Neural progenitor cell (in vitro differentiated cells): ENCODE data around the gene CDCA7. TPM values are rescaled to one million over a fixed set of nuclear protein-coding genes. Genes with fewer than 3 reads are reported as not detected.

Source experiments
- DNase-seq: peaks from one replicate; pipeline ENCODE4 v3.0.0-alpha.2; 2016; ENCODE audit warnings: low spot score
- H2AFZ ChIP-seq: fragments of 200-600 bp; sonication (generic); replicated peaks from 2 replicates; pipeline ENCODE4 v1.6.1; 2016; ENCODE audit warnings: antibody characterized with exemption
- H3F3A ChIP-seq: fragments of 200-600 bp; sonication (generic); 2 replicates; pipeline ENCODE4 v1.6.1; 2016; ENCODE audit warnings: antibody characterized with exemption, low read depth
- H3K27ac ChIP-seq: fragments of 200-600 bp; sonication (generic); 2 replicates; pipeline ENCODE4 v1.5.1; 2016; ENCODE audit warnings: mild to moderate bottlenecking
- H3K27me3 ChIP-seq: fragments of 200-600 bp; sonication (generic); 2 replicates; pipeline ENCODE4 v1.6.1; 2016; ENCODE audit warnings: mild to moderate bottlenecking, moderate library complexity
- H3K36me3 ChIP-seq: fragments of 200-600 bp; sonication (generic); 2 replicates; pipeline ENCODE4 v1.5.1; 2016
- H3K4me1 ChIP-seq: fragments of 200-600 bp; sonication (generic); 2 replicates; pipeline ENCODE4 v1.6.1; 2016; ENCODE audit warnings: mixed run types
- H3K4me2 ChIP-seq: fragments of 200-600 bp; sonication (generic); 2 replicates; pipeline ENCODE4 v1.6.1; 2016
- H3K4me3 ChIP-seq: fragments of 200-600 bp; sonication (generic); 2 replicates; pipeline ENCODE4 v1.5.1; 2016
- H3K79me2 ChIP-seq: fragments of 200-600 bp; sonication (generic); 2 replicates; pipeline ENCODE4 v1.6.1; 2016; ENCODE audit warnings: low read depth
- H3K9ac ChIP-seq: fragments of 200-600 bp; sonication (generic); 2 replicates; pipeline ENCODE4 v1.6.1; 2016
- H3K9me3 ChIP-seq: fragments of 200-600 bp; sonication (generic); 2 replicates; pipeline ENCODE4 v1.5.1; 2016; ENCODE audit warnings: low read depth
- H4K20me1 ChIP-seq: fragments of 200-600 bp; sonication (generic); 2 replicates; pipeline ENCODE4 v1.6.1; 2016; ENCODE audit warnings: low read depth
- H3K27ac Mint-ChIP-seq: 3 replicates; pipeline ENCODE4 v1.8.0; 2021; ENCODE audit warnings: mixed read lengths
- H3K27me3 Mint-ChIP-seq: 2 replicates; pipeline ENCODE4 v1.8.0; 2022; ENCODE audit warnings: low read depth, mild to moderate bottlenecking, inconsistent platforms, moderate library complexity, mixed read lengths; ENCODE audit not compliant: insufficient read depth
- H3K36me3 Mint-ChIP-seq: 3 replicates; pipeline ENCODE4 v1.8.0; 2021; ENCODE audit warnings: mixed read lengths
- H3K4me1 Mint-ChIP-seq: 3 replicates; pipeline ENCODE4 v1.8.0; 2021; ENCODE audit warnings: mixed read lengths
- H3K4me3 Mint-ChIP-seq: 3 replicates; pipeline ENCODE4 v1.8.0; 2021; ENCODE audit warnings: mild to moderate bottlenecking, moderate library complexity, mixed read lengths
- H3K9me3 Mint-ChIP-seq: 3 replicates; pipeline ENCODE4 v1.8.0; 2020; ENCODE audit warnings: mixed read lengths
- EZH2 ChIP-seq: fragments of 200-600 bp; sonication (generic); IDR thresholded peaks from 2 replicates; pipeline ENCODE4 v1.6.1; 2017; ENCODE audit warnings: antibody characterized with exemption, mild to moderate bottlenecking, moderate library complexity
- EZH2phosphoT487 ChIP-seq: fragments of 200-600 bp; sonication (generic); IDR thresholded peaks from 2 replicates; pipeline ENCODE4 v1.6.1; 2017; ENCODE audit warnings: antibody characterized with exemption
- total RNA-seq: library from RNA; depleted of rRNA; stranded (reverse); fragments of >200 nt; gene quantifications from 2 replicates; pipeline ENCODE4 v1.2.3, GENCODE V29; 2015; ENCODE audit warnings: low replicate concordance
- TF ChIP-seq, protein P1 (sequence below): fragments of 200-600 bp; sonication (generic); IDR thresholded peaks from 2 replicates; pipeline ENCODE4 v1.5.1; 2017; ENCODE audit warnings: antibody characterized with exemption, mild to moderate bottlenecking

CDCA7 gene
- total RNA-seq, 1 donor from 2014 or later: 31.4 TPM

DNA sequence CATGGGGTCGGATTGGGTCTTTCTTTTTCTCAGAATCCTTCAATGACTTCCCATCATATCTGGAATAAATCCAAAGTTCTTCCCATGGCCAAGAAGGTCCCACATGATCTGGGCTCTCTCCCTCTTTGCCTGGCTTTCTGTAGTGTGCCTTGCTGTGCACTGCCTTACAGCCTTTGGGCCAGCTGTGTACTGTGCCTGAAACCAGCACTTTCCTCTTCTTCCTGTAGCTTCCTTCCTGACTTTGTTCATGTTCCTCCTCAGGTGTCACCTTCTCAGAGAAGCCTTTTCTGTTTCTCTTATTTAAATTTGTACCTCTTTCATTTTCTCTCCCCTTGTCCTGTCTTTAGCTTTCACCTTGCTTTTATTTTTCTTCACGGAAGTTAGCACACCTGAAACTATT is 4.3 kb upstream of the CDCA7 start:
- no peak overlapping the region for H3K4me3 ChIP-seq

DNA sequence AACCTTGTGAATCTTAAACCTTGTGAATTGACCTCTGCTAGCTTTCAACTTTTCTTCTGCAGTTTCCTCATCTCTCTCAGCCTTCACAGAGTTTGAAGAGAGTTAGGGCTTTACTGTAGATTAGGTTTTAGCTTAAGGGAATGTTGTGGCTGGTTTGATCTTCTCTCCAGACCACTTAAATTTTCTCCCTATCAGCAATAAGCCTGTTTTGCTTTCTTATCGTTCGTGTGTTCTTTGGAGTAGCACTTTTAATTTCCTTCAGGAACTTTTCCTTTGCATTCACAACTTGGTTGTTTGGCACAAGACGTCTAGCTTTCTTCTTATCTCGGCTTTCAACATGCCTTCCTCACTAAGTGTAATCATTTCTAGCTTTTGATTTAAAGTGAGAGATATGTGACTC is 2.8 kb upstream of the CDCA7 start:
- no peak overlapping the region for H3K9ac ChIP-seq
- no peak overlapping the region for H2AFZ ChIP-seq
- peaks cover 23% of the 10 kb centered on the region for H3K4me1 ChIP-seq
- H4K20me1 ChIP-seq: peaks cover 13% of the 10 kb centered on the region
- peaks cover 20% of the 10 kb centered on the region for H3K79me2 ChIP-seq
- H3K9me3 ChIP-seq: no peaks in the 10 kb centered on the region
- peaks cover 2% of the 10 kb centered on the region for H3K9me3 Mint-ChIP-seq
- no peak overlapping the region for H3K4me2 ChIP-seq
- no peak for TF ChIP-seq EZH2phosphoT487
- TF ChIP-seq, protein P1, sequence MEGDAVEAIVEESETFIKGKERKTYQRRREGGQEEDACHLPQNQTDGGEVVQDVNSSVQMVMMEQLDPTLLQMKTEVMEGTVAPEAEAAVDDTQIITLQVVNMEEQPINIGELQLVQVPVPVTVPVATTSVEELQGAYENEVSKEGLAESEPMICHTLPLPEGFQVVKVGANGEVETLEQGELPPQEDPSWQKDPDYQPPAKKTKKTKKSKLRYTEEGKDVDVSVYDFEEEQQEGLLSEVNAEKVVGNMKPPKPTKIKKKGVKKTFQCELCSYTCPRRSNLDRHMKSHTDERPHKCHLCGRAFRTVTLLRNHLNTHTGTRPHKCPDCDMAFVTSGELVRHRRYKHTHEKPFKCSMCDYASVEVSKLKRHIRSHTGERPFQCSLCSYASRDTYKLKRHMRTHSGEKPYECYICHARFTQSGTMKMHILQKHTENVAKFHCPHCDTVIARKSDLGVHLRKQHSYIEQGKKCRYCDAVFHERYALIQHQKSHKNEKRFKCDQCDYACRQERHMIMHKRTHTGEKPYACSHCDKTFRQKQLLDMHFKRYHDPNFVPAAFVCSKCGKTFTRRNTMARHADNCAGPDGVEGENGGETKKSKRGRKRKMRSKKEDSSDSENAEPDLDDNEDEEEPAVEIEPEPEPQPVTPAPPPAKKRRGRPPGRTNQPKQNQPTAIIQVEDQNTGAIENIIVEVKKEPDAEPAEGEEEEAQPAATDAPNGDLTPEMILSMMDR: no peak
- no peak for TF ChIP-seq EZH2
- H3K27me3 ChIP-seq: peaks cover 11% of the 10 kb centered on the region
- H3F3A ChIP-seq: peaks cover 11% of the 10 kb centered on the region
- H3K27ac ChIP-seq: no peak overlapping the region
- DNase-seq: no peak
- H3K27me3 Mint-ChIP-seq: peaks cover 2% of the 10 kb centered on the region
- no peak overlapping the region for H3K4me3 ChIP-seq
- H3K27ac Mint-ChIP-seq: no peak overlapping the region
- H3K4me3 Mint-ChIP-seq: no peak overlapping the region
- peaks cover 25% of the 10 kb centered on the region for H3K4me1 Mint-ChIP-seq
- peaks cover 2% of the 10 kb centered on the region for H3K36me3 Mint-ChIP-seq
- H3K36me3 ChIP-seq: no peaks in the 10 kb centered on the region

More for the DNA sequence above, 4.3 kb upstream of the CDCA7 start:
- Mint-ChIP-seq H3K4me3 (no peak overlapping the region), H3K27ac (no peak overlapping the region), H3K36me3 (peaks cover 4% of the 10 kb centered on the region), H3K9me3 (peaks cover 10% of the 10 kb centered on the region), H3K4me1 (peaks cover 12% of the 10 kb centered on the region), H3K27me3 (peaks cover 2% of the 10 kb centered on the region)
- Histone ChIP-seq H3K27ac (no peak overlapping the region), H3K79me2 (peaks cover 5% of the 10 kb centered on the region), H3K9me3 (no peaks in the 10 kb centered on the region), H3K27me3 (peaks cover 11% of the 10 kb centered on the region), H3K4me1 (peaks cover 30% of the 10 kb centered on the region), H3F3A (peaks cover 19% of the 10 kb centered on the region), H2AFZ (no peak overlapping the region), H3K9ac (no peak overlapping the region), H4K20me1 (no peaks in the 10 kb centered on the region), H3K4me2 (no peak overlapping the region), H3K36me3 (no peaks in the 10 kb centered on the region)
- TF ChIP-seq EZH2 (no peak), EZH2phosphoT487 (no peak)
- TF ChIP-seq, protein P1: no peak
- no peak for DNase-seq

DNA sequence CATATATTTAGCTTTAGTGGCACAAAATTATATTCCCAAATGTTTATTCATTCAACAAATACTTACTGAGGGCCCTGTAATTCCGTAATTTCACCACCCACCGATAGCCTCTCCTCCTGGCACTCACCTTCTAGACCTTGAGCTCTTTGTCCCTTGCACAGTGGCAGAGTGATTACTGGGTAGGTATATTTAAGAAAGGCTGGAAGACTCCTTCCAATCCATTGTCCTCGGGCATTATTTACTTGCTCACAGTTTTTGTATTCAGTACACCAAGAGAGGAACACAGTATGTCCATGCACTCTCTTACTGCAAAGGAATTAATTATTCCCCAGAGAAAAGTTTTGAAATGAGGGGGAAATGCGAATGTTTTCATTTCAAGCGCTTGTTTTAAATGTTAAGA is 1.1 kb upstream of the CDCA7 start:
- Histone ChIP-seq H3K4me1 (peaks cover 12% of the 10 kb centered on the region), H3K4me3 (peak overlapping the region; percentile 69), H3F3A (no peaks in the 10 kb centered on the region), H4K20me1 (peaks cover 21% of the 10 kb centered on the region), H3K9ac (peak overlapping the region; percentile 93), H3K79me2 (peaks cover 37% of the 10 kb centered on the region), H3K36me3 (peaks cover 4% of the 10 kb centered on the region), H3K27me3 (peaks cover 11% of the 10 kb centered on the region), H3K27ac (no peak overlapping the region), H2AFZ (peak overlapping the region; percentile 99), H3K4me2 (peak overlapping the region; percentile 98), H3K9me3 (no peaks in the 10 kb centered on the region)
- peak overlapping the region; percentile 96 for H3K4me3 Mint-ChIP-seq
- H3K36me3 Mint-ChIP-seq: peaks cover 3% of the 10 kb centered on the region
- no peaks in the 10 kb centered on the region for H3K9me3 Mint-ChIP-seq
- TF ChIP-seq, protein P1: no peak
- TF ChIP-seq EZH2 (no peak), EZH2phosphoT487 (no peak)
- peaks cover 29% of the 10 kb centered on the region for H3K4me1 Mint-ChIP-seq
- no peak overlapping the region for H3K27ac Mint-ChIP-seq
- peak; percentile 12 for DNase-seq
- peaks cover 2% of the 10 kb centered on the region for H3K27me3 Mint-ChIP-seq
